T-helper 1 cell treated with Interleukin-12 subunit alpha and Interleukin-12 subunit beta and Interleukin-4 antibody, amounts not matched to agents 30 ng/mL and 1 ng/mL, for 36 hours (primary cell): ENCODE data around the gene OTOF. TPM values are rescaled to one million over a fixed set of nuclear protein-coding genes. Genes with fewer than 3 reads are reported as not detected.

Source experiments
- intact Hi-C: fragments of 100-400 bp; cut with micrococcal nuclease; formaldehyde crosslinking; loops from one replicate; pipeline ENCODE4 v1.15.1; 2024
- total RNA-seq: library from RNA; stranded (reverse); gene quantifications from 2 replicates; pipeline ENCODE4 v1.2.3, GENCODE V29; 2022

OTOF gene
- total RNA-seq, 1 donor from 2014 or later = 13.9 TPM

DNA sequence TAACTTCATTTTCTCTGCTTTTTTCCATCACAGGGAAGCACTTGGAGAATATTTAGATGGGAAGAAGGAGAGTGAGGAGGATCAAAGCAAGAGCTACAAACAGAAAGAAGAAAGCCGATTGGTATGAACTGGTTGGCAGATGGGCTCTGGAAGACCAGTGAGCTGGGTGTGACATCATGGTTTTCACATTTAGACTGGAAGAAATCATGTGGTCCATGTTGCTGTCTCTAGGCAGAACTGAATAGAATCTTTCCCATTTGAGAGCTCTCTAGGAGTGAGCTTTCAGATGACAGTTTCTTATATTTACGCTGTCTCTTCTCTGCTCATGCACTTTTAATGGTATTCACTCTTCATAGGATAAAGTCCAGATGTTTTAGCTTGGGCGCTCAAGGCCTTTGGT, 63.6 kb downstream of the OTOF start:
- intact Hi-C loops = loop anchor here (5.0 kb wide), 1 partner anchor 537 kb away; the partner anchor contains the start of gene ASXL2

DNA sequence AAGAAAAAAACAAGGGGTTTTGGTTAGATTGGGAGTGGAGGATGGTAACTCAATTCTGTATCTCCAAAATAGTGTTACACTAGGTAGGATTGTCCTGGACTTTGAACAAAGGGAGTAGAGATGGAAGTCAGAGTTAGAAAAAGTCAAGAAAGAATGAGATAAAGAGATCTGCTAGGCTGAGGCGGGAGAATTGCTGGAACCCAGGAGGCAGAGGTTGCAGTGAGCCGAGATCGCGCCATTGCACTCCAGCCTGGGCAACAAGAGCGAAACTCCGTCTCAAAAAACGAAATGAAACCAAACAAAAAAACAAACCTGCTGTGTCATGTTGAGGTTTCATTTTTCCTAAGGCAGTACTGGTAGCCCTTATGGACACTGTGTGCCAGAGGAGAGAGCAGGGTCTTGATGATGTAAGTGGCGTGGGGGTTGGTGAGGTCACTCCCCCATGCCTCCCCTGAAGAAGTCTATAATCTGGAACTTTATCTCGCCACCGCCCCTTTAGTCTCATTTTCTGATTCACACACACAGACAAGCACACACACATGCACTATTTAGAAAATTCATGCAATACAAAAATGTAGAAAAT, 65.7 kb downstream of the OTOF start:
- intact Hi-C loops = loop anchor here (1.0 to 5.0 kb wide), 2 partner anchors 65 to 535 kb away; partner anchors contain the start of gene ASXL2

DNA sequence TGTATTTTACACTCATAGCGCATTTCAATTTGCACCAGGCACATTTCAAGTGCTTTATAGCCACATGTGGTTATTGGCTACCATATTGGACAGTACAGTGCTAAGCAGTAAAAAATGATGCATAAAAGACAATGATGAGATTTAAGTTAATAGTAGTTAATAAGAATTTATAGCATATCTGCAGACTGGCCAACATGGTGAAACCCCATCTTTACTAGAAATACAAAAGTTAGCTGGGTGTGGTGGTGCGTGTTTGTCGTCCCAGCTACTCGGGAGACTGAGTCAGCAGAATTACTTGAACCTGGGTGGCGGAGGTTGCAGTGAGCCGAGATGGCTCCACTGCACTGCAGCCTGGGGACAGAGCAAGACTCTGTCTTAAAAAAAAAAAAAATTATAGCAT, 66.5 kb downstream of the OTOF start:
- intact Hi-C loops = loop anchor here (2.0 to 5.0 kb wide), 2 partner anchors 163 to 534 kb away; partner anchors contain the start of gene ASXL2

DNA sequence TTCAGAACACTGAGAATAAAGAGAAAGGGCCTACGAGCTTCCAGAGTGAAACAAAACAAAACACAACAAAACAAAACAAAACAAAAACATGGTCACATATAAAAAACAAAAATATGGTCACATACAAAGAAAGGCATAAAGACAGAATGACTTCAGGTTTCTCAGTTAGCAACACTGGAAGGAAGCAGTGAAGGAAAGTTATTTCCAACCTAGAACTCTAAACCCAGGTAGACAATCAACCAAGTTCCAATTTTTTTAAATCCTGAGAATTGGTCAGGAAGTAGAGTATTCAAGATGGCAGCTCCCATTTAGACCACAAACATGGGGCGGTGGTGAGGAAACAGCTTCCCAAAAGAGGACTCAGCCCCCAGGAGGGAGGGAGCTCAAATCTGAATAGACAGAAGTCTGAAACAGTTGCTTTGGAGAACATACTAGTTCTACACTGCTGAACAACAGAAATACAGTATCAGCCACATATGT, 67.1 kb downstream of the OTOF start:
- intact Hi-C loops = loop anchor here (2.0 to 5.0 kb wide), 2 partner anchors 162 to 534 kb away; partner anchors contain the start of gene ASXL2

DNA sequence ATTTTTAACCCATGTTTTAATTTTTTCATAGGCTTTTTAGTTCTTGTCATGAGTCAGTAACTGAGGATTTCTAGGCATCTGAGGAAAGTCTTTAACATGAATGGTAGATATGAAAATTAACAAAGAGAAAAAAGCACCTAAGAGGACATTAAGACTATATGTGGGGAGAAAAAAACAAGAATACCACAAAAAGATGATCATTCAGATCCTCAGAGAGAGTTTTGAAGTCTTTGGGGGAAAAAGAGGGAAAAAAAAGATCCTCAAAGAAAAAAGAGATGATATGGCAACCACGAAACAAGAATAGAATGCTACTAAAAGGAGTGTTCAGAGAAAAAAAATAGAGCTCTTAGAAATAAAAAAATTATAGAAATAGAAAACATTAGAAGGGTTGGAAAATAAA, 68.1 kb downstream of the OTOF start:
- intact Hi-C loops = loop anchor here (2.0 to 5.0 kb wide), 2 partner anchors 161 to 532 kb away; partner anchors contain the start of gene ASXL2

DNA sequence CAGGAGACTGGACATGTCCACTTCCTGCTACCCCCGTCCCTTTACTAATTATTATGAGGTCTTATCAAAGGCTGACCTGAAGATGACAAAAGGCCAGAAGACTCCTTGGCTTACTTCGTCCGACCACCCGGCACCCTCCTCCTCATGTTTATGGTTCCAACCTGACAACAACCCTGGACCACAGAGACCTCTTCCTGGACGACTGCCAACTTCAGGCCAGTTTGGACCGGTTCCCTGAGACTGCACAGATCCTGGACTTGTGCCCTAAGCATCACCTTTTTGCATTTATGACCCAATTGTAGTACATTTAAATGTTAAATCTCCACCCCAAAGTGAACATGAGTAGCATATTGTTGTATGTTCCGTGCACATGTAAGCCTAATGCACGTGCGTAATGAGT, 70.4 kb downstream of the OTOF start:
- intact Hi-C loops = no loop called here

Other genes with a start within 250 kb of the OTOF start
- 101 and 105 TPM in 2 replicates for gene HADHA, start 233.5 kb downstream of the OTOF start, total RNA-seq
- gene HADHB, start 233.2 kb downstream of the OTOF start, total RNA-seq = 69.6 and 71.8 TPM in 2 replicates
- 37.0 and 37.2 TPM in 2 replicates for gene SELENOI, start 132.0 kb downstream of the OTOF start, total RNA-seq
- 2.8 and 3.9 TPM in 2 replicates for gene ADGRF3, start 131.3 kb downstream of the OTOF start, total RNA-seq
- not detected in 2 replicates for gene DRC1, start 76.2 kb downstream of the OTOF start, total RNA-seq
- not detected in 2 replicates for gene CIB4, start 163.2 kb upstream of the OTOF start, total RNA-seq
- not detected in 2 replicates for gene KCNK3, start 214.6 kb upstream of the OTOF start, total RNA-seq